ENCODE measurements around the gene OR10V1.

- TF ChIP-seq CTCF (IDR thresholded peaks at IDR 0.05) (no peak), POLR2AphosphoS5 (IDR thresholded peaks at IDR 0.05) (no peak), POLR2A (IDR thresholded peaks at IDR 0.05) (no peak)
Observed at GRCh38 chr11:59759900-59760299, 46.3 kb upstream of the OR10V1 start.
